ENCODE data around the gene COL18A1.

The COL18A1 gene

DNA sequence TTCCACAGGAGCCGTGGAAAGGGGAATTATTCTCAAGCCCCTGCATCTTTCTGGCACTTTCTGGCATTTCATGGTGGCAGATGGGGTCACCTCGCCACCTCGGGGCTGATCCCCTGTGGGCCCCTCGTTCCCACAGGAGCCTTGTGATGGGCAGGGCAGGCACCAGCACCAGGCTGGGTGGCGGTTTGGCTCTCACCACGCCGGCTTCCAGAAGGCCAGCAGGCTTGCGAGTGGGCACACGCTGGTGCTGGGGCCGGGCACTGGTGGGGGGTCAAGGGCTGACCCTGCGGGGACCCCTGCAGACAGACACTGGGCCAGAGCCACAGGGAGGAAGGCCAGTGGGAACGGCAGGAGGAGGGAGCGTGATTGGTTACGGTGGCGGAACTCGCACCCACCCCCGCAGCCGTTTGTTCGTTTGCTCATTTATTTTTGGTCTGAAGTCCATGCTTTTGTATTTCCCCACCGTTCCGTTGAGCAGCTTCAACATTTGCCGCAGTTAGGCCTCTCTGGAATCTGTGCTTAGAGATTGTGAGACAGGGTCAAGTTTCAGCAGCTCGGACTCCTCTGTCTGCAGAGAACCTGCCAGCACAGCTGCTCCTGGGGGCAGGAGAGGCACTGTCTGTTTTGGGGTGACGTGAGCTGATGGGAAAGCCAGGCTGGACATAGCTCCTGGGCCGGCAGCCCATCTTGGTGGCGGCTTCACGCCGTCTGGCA lies 5.3 kb downstream of the COL18A1 start:
- H3K4me1 ChIP-seq (ENCODE audit: insufficient read depth, low read length): peaks cover 61% of the 10 kb centered on the region
- H3K27ac ChIP-seq (ENCODE audit: low read depth, low read length): no peak overlapping the region; the same call in 1 of the 2 replicates
- H3K9ac ChIP-seq (ENCODE audit: low read depth, low read length): no peak overlapping the region
- peaks cover 16% of the 10 kb centered on the region; the same call in 1 of the 2 replicates for H3K36me3 ChIP-seq (ENCODE audit: insufficient read depth, low read length)
- H3K27me3 ChIP-seq (ENCODE audit: insufficient read depth, low read length): no peaks in the 10 kb centered on the region
- 87% methylated on average over 28 of the region's 28 CpGs for whole genome bisulfite sequencing
- no peak overlapping the region for H3K4me3 ChIP-seq (ENCODE audit: low read length)
- H3K9me3 ChIP-seq (ENCODE audit: insufficient read depth, low read depth, low read length): no peaks in the 10 kb centered on the region

DNA sequence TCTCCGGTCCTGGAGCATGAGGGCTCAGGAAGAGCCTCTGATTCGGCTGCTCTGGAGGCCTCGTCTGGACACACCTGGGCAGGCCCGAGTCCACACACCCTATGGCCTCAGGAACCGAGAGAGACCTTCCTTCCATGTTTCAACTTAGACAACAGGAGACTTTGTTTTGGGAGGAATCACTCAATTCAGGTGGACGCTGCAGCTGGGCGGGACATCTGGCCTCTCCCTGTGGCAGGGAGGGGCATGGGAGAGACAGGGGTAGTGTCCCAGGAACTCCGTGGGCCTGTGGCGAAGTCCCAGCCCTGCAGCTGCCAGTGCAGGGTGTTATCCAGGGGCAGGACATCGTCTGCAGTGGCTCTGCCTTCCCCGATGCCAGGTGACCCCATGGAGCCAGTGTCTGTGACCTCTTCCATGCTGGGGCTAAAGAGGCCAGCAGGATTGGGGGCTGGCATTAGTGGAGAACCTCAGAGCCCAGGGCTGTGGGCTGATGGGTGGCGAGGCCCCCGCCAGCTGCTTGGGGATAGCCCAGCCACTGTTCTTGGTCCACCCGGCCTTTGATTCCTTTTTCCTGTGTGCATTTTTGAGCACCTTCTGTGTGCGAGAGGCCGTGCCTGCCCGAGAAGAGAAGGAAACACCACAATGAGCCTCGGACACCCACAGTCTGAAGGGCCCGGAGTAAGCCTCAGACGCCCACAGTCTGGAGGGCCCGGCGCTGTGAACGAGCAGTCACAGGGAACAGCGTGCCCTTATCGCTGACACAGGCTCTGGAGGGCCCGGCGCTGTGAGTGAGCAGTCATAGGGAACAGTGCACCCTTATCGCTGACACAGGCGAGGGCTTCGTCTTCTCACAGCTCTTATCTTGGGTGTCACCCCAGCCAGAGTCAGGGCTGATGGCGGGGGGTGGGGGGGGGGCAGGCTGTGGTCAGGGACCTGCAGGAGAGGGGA lies 6.2 kb downstream of the COL18A1 start:
- Histone ChIP-seq H3K9ac (ENCODE audit: low read depth, low read length) (peak overlapping the region; percentile 11; the same call in 1 of the 2 replicates), H3K9me3 (ENCODE audit: insufficient read depth, low read depth, low read length) (no peaks in the 10 kb centered on the region), H3K27me3 (ENCODE audit: insufficient read depth, low read length) (no peaks in the 10 kb centered on the region), H3K27ac (ENCODE audit: low read depth, low read length) (peak overlapping the region; percentile 18), H3K4me1 (ENCODE audit: insufficient read depth, low read length) (peaks cover 64% of the 10 kb centered on the region), H3K36me3 (ENCODE audit: insufficient read depth, low read length) (peaks cover 16% of the 10 kb centered on the region; the same call in 1 of the 2 replicates), H3K4me3 (ENCODE audit: low read length) (no peak overlapping the region)
- 90% methylated on average over 31 of the region's 31 CpGs for WGBS

DNA sequence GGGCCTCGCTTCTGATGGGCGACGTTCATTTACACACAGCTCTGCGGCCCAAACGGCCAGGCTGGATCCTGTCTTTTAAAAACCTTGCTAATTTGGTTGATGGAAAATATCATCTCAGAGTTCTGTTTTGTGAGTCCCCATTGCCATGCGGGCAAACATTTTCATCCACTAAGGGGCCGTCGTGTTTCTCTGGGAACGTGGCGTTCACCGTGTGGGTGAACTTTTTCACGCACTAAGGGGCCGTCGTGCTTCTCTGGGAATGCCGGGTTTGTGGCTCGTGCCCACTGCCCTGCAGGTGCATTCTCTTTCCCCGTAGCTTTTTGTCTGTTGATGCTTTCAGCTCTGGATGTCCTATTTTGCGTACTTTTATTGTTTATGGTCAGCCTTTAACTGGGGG lies 6.8 kb downstream of the COL18A1 start:
- no peak overlapping the region for H3K27ac ChIP-seq (ENCODE audit: low read depth, low read length)
- no peaks in the 10 kb centered on the region for H3K27me3 ChIP-seq (ENCODE audit: insufficient read depth, low read length)
- H3K4me1 ChIP-seq (ENCODE audit: insufficient read depth, low read length): peaks cover 64% of the 10 kb centered on the region
- no peak overlapping the region for H3K9ac ChIP-seq (ENCODE audit: low read depth, low read length)
- H3K36me3 ChIP-seq (ENCODE audit: insufficient read depth, low read length): peaks cover 16% of the 10 kb centered on the region; the same call in 1 of the 2 replicates
- H3K9me3 ChIP-seq (ENCODE audit: insufficient read depth, low read depth, low read length): no peaks in the 10 kb centered on the region
- H3K4me3 ChIP-seq (ENCODE audit: low read length): no peak overlapping the region
- 90% methylated on average over 18 of the region's 18 CpGs for WGBS

DNA sequence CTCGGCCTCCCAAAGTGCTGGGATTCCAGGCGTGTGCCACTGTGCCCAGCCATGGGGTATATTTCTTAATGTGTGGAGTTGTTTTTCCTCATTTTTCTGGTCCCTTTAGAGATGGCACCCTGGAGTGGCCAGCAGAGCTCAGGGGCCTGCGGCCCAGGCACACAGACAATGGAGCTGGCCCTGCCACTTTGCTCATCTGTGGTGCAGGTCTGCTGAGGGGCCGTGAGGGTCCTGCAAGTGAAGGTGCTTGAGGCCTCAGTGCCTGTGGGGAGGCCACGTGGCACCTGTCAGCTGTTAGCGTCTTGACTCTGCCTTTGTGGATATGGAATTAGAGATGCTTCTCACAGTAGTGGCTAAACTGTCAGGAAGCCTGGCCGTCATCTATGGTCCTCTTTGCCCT lies 7.5 kb downstream of the COL18A1 start:
- no peak overlapping the region for H3K4me3 ChIP-seq (ENCODE audit: low read length)
- H3K4me1 ChIP-seq (ENCODE audit: insufficient read depth, low read length): peaks cover 64% of the 10 kb centered on the region
- H3K27me3 ChIP-seq (ENCODE audit: insufficient read depth, low read length): no peaks in the 10 kb centered on the region
- no peaks in the 10 kb centered on the region for H3K9me3 ChIP-seq (ENCODE audit: insufficient read depth, low read depth, low read length)
- WGBS: 85% methylated on average over 7 of the region's 7 CpGs
- H3K36me3 ChIP-seq (ENCODE audit: insufficient read depth, low read length): peaks cover 16% of the 10 kb centered on the region; the same call in 1 of the 2 replicates
- no peak overlapping the region for H3K27ac ChIP-seq (ENCODE audit: low read depth, low read length)
- no peak overlapping the region for H3K9ac ChIP-seq (ENCODE audit: low read depth, low read length)

DNA sequence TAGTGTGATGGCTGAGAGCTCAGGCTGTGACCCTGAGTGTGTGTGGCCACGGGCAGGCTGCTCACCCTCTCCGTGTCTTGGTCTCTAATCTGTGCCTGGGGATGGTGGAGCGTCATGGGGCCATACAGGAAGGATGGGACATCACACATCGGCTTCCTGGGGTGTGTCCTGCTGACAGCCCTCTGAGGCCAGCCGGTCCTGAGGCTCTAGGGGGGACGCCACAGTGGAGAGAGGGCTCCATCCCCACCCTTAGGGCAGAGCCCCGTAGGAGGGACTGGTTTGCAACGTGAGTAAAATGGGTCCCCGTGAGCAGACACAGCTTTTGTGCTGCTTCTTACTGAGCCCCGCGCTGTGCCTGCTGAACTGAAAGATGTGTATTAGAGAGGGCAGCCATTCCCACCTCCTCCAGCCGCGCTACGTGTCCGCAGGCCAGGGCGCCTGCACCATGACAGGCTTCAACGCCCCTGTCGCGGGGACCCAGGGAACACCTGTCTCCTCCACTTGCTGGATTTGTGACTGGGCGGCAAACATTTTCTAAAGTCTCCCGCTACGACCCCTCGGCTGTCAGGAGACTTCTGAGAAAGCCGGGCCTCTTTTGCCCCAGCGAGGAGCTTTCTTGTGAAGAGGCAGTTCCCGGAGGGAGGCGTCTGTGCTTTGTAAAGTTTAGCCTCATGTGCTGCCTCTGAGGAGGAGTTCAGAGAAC lies 8.1 kb downstream of the COL18A1 start:
- peaks cover 62% of the 10 kb centered on the region for H3K4me1 ChIP-seq (ENCODE audit: insufficient read depth, low read length)
- H3K36me3 ChIP-seq (ENCODE audit: insufficient read depth, low read length): peaks cover 15% of the 10 kb centered on the region; the same call in 1 of the 2 replicates
- H3K27me3 ChIP-seq (ENCODE audit: insufficient read depth, low read length): no peaks in the 10 kb centered on the region
- 0 out of 2 replicates have a peak overlapping the region, but pooled peaks have one; percentile 14 for H3K27ac ChIP-seq (ENCODE audit: low read depth, low read length)
- H3K4me3 ChIP-seq (ENCODE audit: low read length): no peak overlapping the region
- H3K9ac ChIP-seq (ENCODE audit: low read depth, low read length): peak overlapping the region; percentile 12; the same call in 1 of the 2 replicates
- no peaks in the 10 kb centered on the region for H3K9me3 ChIP-seq (ENCODE audit: insufficient read depth, low read depth, low read length)
- WGBS: 73% methylated on average over 27 of the region's 27 CpGs

DNA sequence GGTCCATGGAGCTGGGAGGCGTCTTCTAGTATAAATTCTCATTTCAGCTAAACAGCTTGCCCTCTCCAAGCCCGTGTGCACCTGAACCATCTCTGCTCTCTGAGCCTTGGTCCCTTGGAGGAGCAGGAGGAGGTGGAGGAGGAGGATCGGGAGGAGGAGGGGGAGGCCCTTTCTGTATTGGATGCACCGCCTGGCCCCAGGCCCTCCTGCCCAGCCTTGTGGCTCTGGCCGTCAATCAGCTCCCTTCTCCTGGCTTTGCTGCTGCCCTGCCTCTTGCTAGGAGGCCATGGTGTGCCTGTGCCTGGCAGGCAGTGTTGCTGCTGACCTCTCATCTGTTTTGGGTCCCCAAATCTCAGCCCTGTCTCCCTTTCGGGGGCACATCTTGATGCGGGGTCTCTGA lies 9.0 kb downstream of the COL18A1 start:
- Histone ChIP-seq H3K27ac (ENCODE audit: low read depth, low read length) (no peak overlapping the region), H3K4me3 (ENCODE audit: low read length) (no peak overlapping the region), H3K4me1 (ENCODE audit: insufficient read depth, low read length) (peaks cover 54% of the 10 kb centered on the region), H3K9me3 (ENCODE audit: insufficient read depth, low read depth, low read length) (no peaks in the 10 kb centered on the region), H3K27me3 (ENCODE audit: insufficient read depth, low read length) (no peaks in the 10 kb centered on the region), H3K36me3 (ENCODE audit: insufficient read depth, low read length) (peaks cover 13% of the 10 kb centered on the region; the same call in 1 of the 2 replicates), H3K9ac (ENCODE audit: low read depth, low read length) (peak overlapping the region; percentile 12; the same call in 1 of the 2 replicates)
- WGBS: 75% methylated on average over 7 of the region's 7 CpGs

DNA sequence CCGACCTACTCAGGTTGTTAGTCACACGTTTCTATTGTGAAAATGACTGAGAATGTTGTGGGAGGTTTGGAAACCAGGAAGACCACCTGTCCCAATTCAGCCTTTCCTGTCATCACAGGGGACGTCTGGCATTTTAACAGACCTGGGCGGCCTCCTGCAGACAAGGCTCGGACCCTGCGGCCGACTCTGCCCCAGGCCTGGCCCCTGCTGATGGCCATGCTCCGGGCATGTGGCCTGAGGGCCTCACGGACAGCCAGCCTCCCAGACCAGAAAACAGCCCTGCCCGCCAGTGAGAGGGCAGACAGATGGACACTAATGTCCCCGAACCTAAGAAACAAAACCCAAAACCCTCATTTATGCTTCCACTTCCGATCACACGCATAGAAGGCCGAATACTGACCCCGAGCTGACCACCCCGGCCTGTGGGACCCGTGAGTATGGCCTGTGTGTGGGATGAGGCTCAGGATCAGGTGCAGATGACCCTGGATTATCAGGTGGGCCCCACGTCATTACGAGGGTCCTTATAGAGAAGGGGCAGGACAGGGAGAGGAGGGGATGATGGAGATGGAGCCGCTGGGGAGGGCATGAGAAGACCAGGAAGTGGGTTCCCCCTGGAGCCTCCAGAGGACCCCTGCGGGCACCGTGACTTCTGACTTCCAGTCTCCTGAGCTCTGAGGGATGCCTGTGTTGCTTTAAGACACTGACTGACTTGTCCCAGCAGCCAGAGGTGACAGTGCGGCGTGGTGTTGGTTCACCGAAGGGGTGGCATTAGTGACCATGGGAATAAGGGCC lies 9.6 kb downstream of the COL18A1 start:
- H3K4me1 ChIP-seq (ENCODE audit: insufficient read depth, low read length): peaks cover 47% of the 10 kb centered on the region
- no peak overlapping the region for H3K4me3 ChIP-seq (ENCODE audit: low read length)
- H3K27ac ChIP-seq (ENCODE audit: low read depth, low read length): no peak overlapping the region
- 0 out of 2 replicates have a peak, but pooled peaks cover 6% of the 10 kb centered on the region for H3K36me3 ChIP-seq (ENCODE audit: insufficient read depth, low read length)
- no peaks in the 10 kb centered on the region for H3K9me3 ChIP-seq (ENCODE audit: insufficient read depth, low read depth, low read length)
- WGBS: 93% methylated on average over 25 of the region's 25 CpGs
- no peaks in the 10 kb centered on the region for H3K27me3 ChIP-seq (ENCODE audit: insufficient read depth, low read length)
- H3K9ac ChIP-seq (ENCODE audit: low read depth, low read length): no peak overlapping the region

DNA sequence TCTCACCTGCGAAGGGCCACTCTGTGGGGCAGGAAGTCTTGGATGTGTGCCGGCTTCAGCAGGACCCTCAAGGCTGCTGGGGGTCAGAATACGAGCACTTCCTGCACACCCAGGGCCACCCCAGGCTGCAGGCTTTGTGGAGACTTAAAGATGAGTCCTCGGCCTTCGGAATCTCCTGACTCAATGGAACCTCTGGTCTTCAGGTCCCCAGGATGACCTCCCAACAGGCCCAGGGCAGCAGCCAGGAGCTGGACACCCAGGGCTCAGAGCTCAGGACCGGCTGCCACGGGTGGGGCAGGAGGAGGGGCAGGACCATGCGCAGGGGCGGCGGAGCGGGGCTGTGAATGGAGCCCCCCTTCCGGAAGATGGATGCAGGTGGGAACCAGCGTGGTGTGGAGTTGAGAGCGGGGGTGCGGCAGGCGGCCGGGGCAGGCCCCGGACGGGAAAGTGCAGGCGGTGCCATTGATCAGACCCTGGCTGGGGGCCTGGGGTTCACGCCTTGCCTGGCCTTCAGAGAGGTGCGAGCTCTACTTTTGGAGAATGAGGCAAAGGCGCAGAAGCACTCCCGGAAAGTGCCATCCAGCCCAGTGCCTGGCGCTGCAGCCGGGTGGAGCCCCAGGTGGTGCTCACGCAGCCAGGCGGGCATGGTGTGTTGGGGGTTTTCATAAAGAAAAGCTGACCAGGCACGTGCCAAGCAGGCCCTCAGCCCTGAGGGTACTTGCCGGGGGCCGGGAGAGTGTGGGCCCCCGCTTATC lies 10.4 kb downstream of the COL18A1 start:
- H3K9ac ChIP-seq (ENCODE audit: low read depth, low read length): no peak overlapping the region
- no peak overlapping the region for H3K4me3 ChIP-seq (ENCODE audit: low read length)
- H3K36me3 ChIP-seq (ENCODE audit: insufficient read depth, low read length): peaks cover 10% of the 10 kb centered on the region
- H3K4me1 ChIP-seq (ENCODE audit: insufficient read depth, low read length): peaks cover 39% of the 10 kb centered on the region
- H3K27me3 ChIP-seq (ENCODE audit: insufficient read depth, low read length): no peaks in the 10 kb centered on the region
- no peaks in the 10 kb centered on the region for H3K9me3 ChIP-seq (ENCODE audit: insufficient read depth, low read depth, low read length)
- WGBS: 91% methylated on average over 32 of the region's 32 CpGs
- H3K27ac ChIP-seq (ENCODE audit: low read depth, low read length): no peak overlapping the region; the same call in 1 of the 2 replicates

DNA sequence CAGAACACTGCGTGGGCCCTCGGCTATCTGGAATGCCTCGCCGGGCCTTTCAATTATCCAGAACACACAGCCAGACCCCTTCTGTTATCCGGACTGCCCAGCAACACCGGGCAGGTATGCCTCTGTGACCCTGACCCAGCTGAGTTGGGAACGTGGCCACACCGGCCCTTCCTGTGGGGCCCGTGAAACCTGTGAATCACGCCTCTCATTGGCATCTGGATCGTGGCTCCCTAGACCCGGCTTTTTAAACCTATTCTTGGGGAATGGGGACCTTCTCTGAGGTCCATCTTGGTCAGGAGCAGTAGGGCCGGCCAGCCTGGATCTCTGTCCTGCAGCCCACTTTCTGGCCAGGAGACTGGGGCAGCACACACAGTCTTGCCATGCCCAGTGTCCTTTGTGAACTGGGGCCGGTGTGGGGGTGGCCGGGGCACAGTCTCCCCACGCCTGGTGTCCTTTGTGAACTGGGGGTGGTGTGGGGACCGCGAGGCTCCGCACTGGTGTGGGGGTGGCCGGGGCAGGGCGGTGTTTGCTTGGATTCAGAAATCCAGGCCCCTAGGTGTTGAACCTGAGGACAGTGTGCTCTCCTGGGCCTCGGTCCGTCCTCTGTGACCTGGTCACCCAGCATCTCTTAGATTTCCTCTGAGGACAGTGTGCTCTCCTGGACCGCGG lies 11.1 kb downstream of the COL18A1 start:
- WGBS: 84% methylated on average over 25 of the region's 25 CpGs
- Histone ChIP-seq H3K27ac (ENCODE audit: low read depth, low read length) (peak overlapping the region; percentile 51; the same call in 1 of the 2 replicates), H3K4me3 (ENCODE audit: low read length) (no peak overlapping the region), H3K36me3 (ENCODE audit: insufficient read depth, low read length) (peaks cover 10% of the 10 kb centered on the region), H3K9ac (ENCODE audit: low read depth, low read length) (no peak overlapping the region; the same call in 1 of the 2 replicates), H3K27me3 (ENCODE audit: insufficient read depth, low read length) (no peaks in the 10 kb centered on the region), H3K9me3 (ENCODE audit: insufficient read depth, low read depth, low read length) (no peaks in the 10 kb centered on the region), H3K4me1 (ENCODE audit: insufficient read depth, low read length) (peaks cover 32% of the 10 kb centered on the region)
